ENCODE results near the gene DUSP22.
"Not testable (repeated sequence)": the region's sequence is repeated elsewhere in the genome, so short reads cannot be mapped to it uniquely, and the experiment has no call there.

The DUSP22 gene

GRCh38 chr6:362231-362923 is 70.1 kb downstream of the DUSP22 start:
- no peak for DNase-seq (ENCODE audit: low read depth in 4 of 4, low spot score in 1 of 4)

- no peak for DNase-seq (ENCODE audit: low read depth in 4 of 4, low spot score in 1 of 4)
These were observed 70.6 kb downstream of the DUSP22 start for GRCh38 chr6:362924-363249.

- DNase-seq (ENCODE audit: low read depth in 4 of 4, low spot score in 1 of 4): no peak
These were observed 71.0 kb downstream of the DUSP22 start for GRCh38 chr6:363291-363690.

GRCh38 chr6:363909-364308 is 71.6 kb downstream of the DUSP22 start:
- no peak for DNase-seq (ENCODE audit: low read depth in 4 of 4, low spot score in 1 of 4)

- no peak for DNase-seq (ENCODE audit: low read depth in 4 of 4, low spot score in 1 of 4)
These were observed 72.6 kb downstream of the DUSP22 start for GRCh38 chr6:364609-365540.

GRCh38 chr6:365835-366234 is 73.5 kb downstream of the DUSP22 start:
- DNase-seq (ENCODE audit: low read depth in 4 of 4, low spot score in 1 of 4): no peak

- no peak for DNase-seq (ENCODE audit: low read depth in 4 of 4, low spot score in 1 of 4)
These were observed 74.4 kb downstream of the DUSP22 start for GRCh38 chr6:366389-367297.

- DNase-seq (ENCODE audit: low read depth in 4 of 4, low spot score in 1 of 4): no peak
These were observed 75.1 kb downstream of the DUSP22 start for GRCh38 chr6:367298-367794.

- no peak for DNase-seq (ENCODE audit: low read depth in 4 of 4, low spot score in 1 of 4)
These were observed 75.8 kb downstream of the DUSP22 start for GRCh38 chr6:367891-368630.

- no peak for DNase-seq (ENCODE audit: low read depth in 4 of 4, low spot score in 1 of 4)
These were observed 77.5 kb downstream of the DUSP22 start for GRCh38 chr6:369559-370431.

- DNase-seq (ENCODE audit: low read depth in 4 of 4, low spot score in 1 of 4): no peak
These were observed 78.3 kb downstream of the DUSP22 start for GRCh38 chr6:370555-370954.

- not testable (repeated sequence) for DNase-seq (ENCODE audit: low read depth in 4 of 4, low spot score in 1 of 4)
These were observed 79.6 kb downstream of the DUSP22 start for GRCh38 chr6:371851-372250.

GRCh38 chr6:372336-372911 is 80.1 kb downstream of the DUSP22 start:
- DNase-seq (ENCODE audit: low read depth in 4 of 4, low spot score in 1 of 4): no peak

- DNase-seq (ENCODE audit: low read depth in 4 of 4, low spot score in 1 of 4): no peak
These were observed 80.7 kb downstream of the DUSP22 start for GRCh38 chr6:373031-373430.

- no peak for DNase-seq (ENCODE audit: low read depth in 4 of 4, low spot score in 1 of 4)
These were observed 81.8 kb downstream of the DUSP22 start for GRCh38 chr6:373773-374724.

- DNase-seq (ENCODE audit: low read depth in 4 of 4, low spot score in 1 of 4): no peak
These were observed 82.7 kb downstream of the DUSP22 start for GRCh38 chr6:374956-375355.

GRCh38 chr6:376827-377640 is 84.7 kb downstream of the DUSP22 start:
- DNase-seq (ENCODE audit: low read depth in 4 of 4, low spot score in 1 of 4): no peak
